Parathyroid adenoma (tissue), 2 donors: ENCODE measurements around the gene STOM.

Experiments used
- H2AFZ ChIP-seq: fragments of 300-600 bp; sonication (generic); one replicate; pipeline ENCODE4 v1.7.0; 2017; ENCODE audit warnings: antibody characterized with exemption, mild to moderate bottlenecking
- H3K27ac ChIP-seq: fragments of 300-600 bp; sonication (generic); one replicate; pipeline ENCODE4 v1.7.0; 2017
- H3K27me3 ChIP-seq: fragments of 300-600 bp; sonication (generic); one replicate; pipeline ENCODE4 v1.7.0; 2017; ENCODE audit warnings: low read length; ENCODE audit not compliant: control insufficient read depth, insufficient read depth
- H3K36me3 ChIP-seq: fragments of 300-600 bp; sonication (generic); one replicate; pipeline ENCODE4 v1.7.0; 2017; ENCODE audit warnings: low read length; ENCODE audit not compliant: control insufficient read depth, insufficient read depth
- H3K4me1 ChIP-seq: fragments of 300-600 bp; sonication (generic); one replicate; pipeline ENCODE4 v1.7.0; 2017; ENCODE audit warnings: control low read depth
- H3K4me2 ChIP-seq: fragments of 300-600 bp; sonication (generic); one replicate; pipeline ENCODE4 v1.7.0; 2017; ENCODE audit warnings: low read length
- H3K4me3 ChIP-seq: fragments of 300-600 bp; sonication (generic); one replicate; pipeline ENCODE4 v1.7.0; 2017; ENCODE audit warnings: low read depth, low read length
- H3K79me2 ChIP-seq: fragments of 300-600 bp; sonication (generic); one replicate; pipeline ENCODE4 v1.7.0; 2017; ENCODE audit warnings: control low read depth
- H3K9ac ChIP-seq: fragments of 300-600 bp; sonication (generic); one replicate; pipeline ENCODE4 v1.7.0; 2017; ENCODE audit warnings: mild to moderate bottlenecking
- H3K9me3 ChIP-seq: fragments of 300-600 bp; sonication (generic); one replicate; pipeline ENCODE4 v1.7.0; 2017; ENCODE audit warnings: low read length; ENCODE audit not compliant: control insufficient read depth
- TF ChIP-seq, protein P1 (sequence below): fragments of 300-600 bp; sonication (generic); IDR thresholded peaks from one replicate; pipeline ENCODE4 v1.7.0; 2017; ENCODE audit warnings: antibody characterized with exemption, mild to moderate bottlenecking
- donor health status: primary hyperparathyroidism.

STOM gene

GRCh38 chr9:121368138-121368522 lies 1.9 kb downstream of the STOM start:
- H3K4me1 ChIP-seq, result no peaks in the 10 kb centered on the region
- no peak overlapping the region for H2AFZ ChIP-seq
- H3K27ac ChIP-seq, result peak overlapping the region; percentile 81
- peak overlapping the region; percentile 11 for H3K4me2 ChIP-seq
- TF ChIP-seq, protein P1, sequence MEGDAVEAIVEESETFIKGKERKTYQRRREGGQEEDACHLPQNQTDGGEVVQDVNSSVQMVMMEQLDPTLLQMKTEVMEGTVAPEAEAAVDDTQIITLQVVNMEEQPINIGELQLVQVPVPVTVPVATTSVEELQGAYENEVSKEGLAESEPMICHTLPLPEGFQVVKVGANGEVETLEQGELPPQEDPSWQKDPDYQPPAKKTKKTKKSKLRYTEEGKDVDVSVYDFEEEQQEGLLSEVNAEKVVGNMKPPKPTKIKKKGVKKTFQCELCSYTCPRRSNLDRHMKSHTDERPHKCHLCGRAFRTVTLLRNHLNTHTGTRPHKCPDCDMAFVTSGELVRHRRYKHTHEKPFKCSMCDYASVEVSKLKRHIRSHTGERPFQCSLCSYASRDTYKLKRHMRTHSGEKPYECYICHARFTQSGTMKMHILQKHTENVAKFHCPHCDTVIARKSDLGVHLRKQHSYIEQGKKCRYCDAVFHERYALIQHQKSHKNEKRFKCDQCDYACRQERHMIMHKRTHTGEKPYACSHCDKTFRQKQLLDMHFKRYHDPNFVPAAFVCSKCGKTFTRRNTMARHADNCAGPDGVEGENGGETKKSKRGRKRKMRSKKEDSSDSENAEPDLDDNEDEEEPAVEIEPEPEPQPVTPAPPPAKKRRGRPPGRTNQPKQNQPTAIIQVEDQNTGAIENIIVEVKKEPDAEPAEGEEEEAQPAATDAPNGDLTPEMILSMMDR, result no peak
- H3K36me3 ChIP-seq, result no peaks in the 10 kb centered on the region
- no peaks in the 10 kb centered on the region for H3K27me3 ChIP-seq
- H3K9me3 ChIP-seq, result no peaks in the 10 kb centered on the region
- H3K4me3 ChIP-seq, result peak overlapping the region; percentile 81
- H3K9ac ChIP-seq, result no peak overlapping the region
- no peaks in the 10 kb centered on the region for H3K79me2 ChIP-seq

DNA sequence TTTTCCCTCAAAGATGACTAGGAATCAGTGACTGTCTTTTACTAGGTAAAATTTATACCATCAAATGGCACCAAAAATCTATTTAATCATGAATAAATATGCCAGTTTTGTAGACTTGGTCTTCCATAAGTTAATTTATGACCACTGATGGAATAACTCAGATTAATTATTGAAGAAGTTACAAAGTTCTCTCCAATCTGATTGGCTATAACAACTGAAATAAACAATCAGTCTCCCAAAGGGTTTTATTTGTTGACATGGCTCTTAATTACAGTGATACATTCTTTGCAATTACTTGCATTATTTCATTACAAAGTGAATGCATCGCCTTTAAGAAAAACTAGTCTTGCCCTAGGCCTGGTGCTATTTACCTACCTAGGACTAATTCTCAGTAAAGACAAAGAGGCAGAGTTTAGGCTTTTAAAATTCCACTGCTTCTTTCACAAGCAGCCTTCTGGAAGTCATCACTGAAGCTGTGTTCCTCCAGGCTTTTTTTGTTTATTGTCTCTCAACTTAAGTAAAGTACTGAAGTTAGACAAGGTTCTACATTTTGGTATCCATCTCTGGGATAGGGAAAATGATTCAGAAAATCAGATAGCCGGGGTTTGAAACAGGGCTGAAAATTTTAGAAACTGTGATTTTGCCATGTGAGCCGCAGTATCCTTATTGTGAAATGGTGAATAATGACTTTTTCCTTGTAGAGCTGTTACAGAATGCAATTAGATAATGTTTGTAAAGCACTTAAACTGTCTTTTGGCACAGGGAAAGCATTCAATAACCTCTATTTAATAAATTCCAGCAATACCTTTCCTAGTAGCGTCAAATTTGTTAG lies 2.5 kb downstream of the STOM start:
- Histone ChIP-seq H3K4me2 (peak overlapping the region; percentile 14), H3K4me1 (no peaks in the 10 kb centered on the region), H3K9me3 (no peaks in the 10 kb centered on the region), H3K36me3 (no peaks in the 10 kb centered on the region), H3K27me3 (no peaks in the 10 kb centered on the region), H3K4me3 (peak overlapping the region; percentile 81), H3K79me2 (no peaks in the 10 kb centered on the region), H3K27ac (peak overlapping the region; percentile 81), H2AFZ (no peak overlapping the region), H3K9ac (no peak overlapping the region)
- TF ChIP-seq, protein P1, result no peak

GRCh38 chr9:121366611-121367192 lies 3.3 kb downstream of the STOM start:
- Histone ChIP-seq H3K4me1 (no peaks in the 10 kb centered on the region), H3K4me3 (no peak overlapping the region), H3K27ac (no peak overlapping the region), H3K36me3 (no peaks in the 10 kb centered on the region), H3K9ac (no peak overlapping the region), H3K9me3 (no peaks in the 10 kb centered on the region), H3K79me2 (no peaks in the 10 kb centered on the region), H3K4me2 (no peak overlapping the region), H3K27me3 (no peaks in the 10 kb centered on the region), H2AFZ (no peak overlapping the region)
- TF ChIP-seq, protein P1, result no peak

DNA sequence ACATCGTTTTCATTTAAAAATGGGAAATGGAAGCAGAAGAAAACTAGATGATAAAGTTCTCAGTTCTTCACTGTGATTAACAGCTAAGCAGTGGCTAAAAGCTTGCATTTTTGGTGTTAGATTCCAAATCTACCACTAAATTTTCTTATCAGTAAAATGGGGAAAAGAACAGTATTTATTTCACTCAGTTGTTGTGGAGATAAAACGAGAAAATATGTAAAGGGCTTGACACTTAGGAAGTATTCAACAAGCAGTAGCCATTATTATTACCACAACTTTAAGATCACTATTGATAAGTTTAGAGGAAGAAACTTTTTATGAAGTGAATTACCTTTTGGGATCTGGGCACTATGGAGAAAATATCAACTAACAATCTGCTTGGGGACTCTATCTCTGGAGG lies 4.5 kb downstream of the STOM start:
- H3K9ac ChIP-seq, result no peak overlapping the region
- no peak overlapping the region for H3K4me2 ChIP-seq
- H3K27me3 ChIP-seq, result no peaks in the 10 kb centered on the region
- H3K36me3 ChIP-seq, result no peaks in the 10 kb centered on the region
- no peaks in the 10 kb centered on the region for H3K9me3 ChIP-seq
- no peak overlapping the region for H3K4me3 ChIP-seq
- no peak overlapping the region for H2AFZ ChIP-seq
- H3K4me1 ChIP-seq, result no peaks in the 10 kb centered on the region
- H3K79me2 ChIP-seq, result no peaks in the 10 kb centered on the region
- H3K27ac ChIP-seq, result no peak overlapping the region
- TF ChIP-seq, protein P1, result no peak
